HUDEP-2 (cell line): Measurements from ENCODE around the gene GALNT2.

Source experiments
- DNase-seq, 76 experiments: peaks; one replicate each; lab custom pipeline; 2025; ENCODE audit not compliant: unreplicated experiment in 76 of 76; lab: John Stamatoyannopoulos, UW

GALNT2 gene

GRCh38 chr1:230284891-230285290, 217.9 kb downstream of the GALNT2 start:
- DNase-seq, result no peak

GRCh38 chr1:230285351-230285750, 218.3 kb downstream of the GALNT2 start:
- no peak for DNase-seq

GRCh38 chr1:230286166-230286889, 219.3 kb downstream of the GALNT2 start:
- DNase-seq, result no peak

DNA sequence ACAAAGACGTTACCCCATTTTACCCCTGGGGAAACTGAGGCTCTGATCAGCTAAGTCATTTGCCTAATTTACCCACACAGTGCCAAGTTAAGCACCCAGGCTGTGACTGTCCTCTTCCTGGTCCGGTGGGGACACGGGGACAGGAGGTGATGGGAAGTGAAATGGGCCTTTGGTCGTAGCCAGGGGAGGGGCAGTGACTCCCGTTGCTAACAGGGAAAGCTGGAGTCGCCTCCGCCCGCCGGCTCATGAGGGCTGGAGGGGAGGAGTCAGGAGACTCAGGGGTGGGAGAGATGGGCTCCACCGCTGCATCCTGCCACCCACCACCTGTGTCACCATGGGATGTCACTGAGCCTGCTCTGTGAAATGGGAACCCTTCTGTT, 219.8 kb downstream of the GALNT2 start:
- no peak for DNase-seq

DNA sequence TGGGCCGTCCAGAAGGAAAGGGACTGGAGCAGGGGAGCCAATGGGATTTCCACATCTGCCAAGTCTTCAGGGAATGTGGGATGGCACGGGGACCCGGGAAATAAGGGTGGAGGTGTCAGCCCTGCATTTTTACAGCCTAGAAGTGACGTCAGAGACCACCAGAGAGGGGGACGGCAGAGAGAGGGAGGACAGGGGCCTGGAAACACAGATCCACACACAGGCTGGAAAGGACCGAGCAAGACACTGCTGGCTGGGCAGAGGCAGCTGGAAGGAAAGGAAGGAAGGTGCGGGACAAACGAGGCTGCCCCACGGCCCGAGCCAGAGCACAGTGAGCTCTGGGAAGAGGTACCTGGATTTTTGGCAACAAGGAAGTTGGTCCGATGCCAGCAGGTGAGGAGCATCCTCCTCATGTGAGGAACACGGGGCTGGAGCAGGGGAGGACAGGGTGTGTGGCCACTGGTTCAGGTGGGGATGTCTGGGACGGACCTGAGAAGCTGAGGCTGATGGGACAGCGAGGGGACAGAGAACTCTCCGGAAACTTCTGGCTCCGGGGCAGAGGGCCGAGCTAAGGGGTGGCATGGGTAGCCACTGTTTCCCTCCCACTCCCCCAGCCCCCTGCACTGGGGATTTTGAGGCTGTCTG, 220.8 kb downstream of the GALNT2 start:
- no peak for DNase-seq

DNA sequence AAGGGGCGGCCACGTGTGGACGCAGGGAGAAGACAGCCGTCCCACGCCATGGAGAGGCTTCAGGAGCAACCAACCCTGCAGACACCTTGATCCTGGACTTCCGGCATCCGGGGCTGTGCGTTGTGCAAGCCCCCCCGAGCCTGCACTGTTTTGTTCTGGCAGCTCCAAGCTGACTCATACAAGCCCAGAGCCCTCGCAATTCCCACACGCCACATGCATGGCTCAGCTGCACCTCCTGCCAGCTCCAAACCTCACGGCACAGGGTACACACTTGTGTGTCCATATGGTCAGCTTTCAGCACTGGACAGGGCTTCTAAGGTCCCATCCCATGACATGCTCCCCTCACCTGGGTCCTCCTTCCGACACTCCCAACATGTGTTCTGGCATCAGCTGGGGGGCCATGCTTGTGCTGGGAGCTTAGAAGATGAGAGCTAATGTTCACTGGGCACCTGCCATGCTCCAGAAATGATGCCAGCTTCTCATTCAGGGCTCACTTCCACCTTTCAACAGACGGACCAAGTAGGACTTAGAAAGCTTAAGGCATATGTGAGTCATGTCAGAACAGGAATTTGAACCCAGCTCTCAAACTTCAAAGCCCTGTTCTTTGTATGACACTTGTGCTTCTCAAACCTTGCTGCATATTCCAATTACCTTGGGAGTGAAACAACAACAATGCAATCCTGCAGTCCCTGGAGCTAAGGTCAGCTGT, 221.8 kb downstream of the GALNT2 start:
- no peak for DNase-seq

GRCh38 chr1:230289350-230289644, 222.3 kb downstream of the GALNT2 start:
- no peak for DNase-seq

- DNase-seq, result no peak
Measured at GRCh38 chr1:230291731-230292620, 224.9 kb downstream of the GALNT2 start.

DNA sequence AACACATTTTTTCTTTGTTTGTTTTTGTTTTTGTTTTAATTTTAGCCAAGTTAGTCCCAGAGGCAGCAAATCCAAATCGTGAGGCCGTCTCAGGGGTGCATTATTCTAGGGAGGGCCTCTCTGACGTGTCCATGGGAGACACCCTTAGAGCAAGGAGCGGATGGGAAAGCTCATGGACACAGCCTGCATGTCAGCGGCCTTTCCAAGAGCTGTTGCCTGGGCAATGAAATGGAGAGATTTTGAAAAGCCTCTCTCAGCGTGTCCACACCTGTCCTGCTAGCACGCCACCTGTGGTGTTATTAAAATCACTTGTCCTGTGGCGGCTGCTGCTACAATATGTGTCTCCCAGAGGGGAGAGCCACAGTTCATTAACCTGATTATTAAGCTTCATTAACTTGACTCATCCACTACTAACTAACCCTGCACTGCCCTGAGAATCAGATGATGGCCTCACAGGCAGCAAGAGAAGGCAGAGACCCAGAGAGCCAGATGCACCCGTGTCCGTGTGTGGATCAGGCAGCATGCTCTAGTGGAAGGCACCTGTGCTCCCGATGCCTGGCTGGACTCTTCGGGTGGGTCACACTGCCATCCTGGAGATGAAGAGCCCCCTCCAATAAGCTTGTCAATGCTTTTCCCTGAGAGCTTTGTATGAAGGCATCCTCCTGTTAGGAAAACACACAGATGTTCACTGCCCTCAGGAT, 225.8 kb downstream of the GALNT2 start:
- no peak for DNase-seq

- no peak for DNase-seq
Measured at GRCh38 chr1:230293390-230293700, 226.3 kb downstream of the GALNT2 start.

DNA sequence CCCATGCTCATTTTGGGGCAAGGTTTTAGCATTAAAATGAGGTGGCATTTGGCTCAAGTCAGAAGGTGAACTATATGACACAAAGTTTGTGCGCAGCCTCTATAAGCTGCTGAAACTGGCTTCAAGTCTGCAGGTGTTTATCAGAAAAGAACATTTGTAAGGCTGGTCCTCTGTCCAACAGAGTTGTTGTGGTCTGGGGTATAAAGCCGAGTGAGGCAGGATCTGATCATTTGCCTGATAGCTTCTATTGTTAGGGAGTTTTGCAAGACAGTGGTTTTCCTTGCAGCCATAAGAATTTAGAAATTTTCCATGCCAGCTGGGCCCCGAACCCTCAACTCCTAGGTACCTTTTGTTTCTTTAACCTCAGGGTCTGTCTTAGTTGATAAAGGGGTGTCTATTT, 228.3 kb downstream of the GALNT2 start:
- DNase-seq, result no peak

GRCh38 chr1:230299191-230300006, 232.4 kb downstream of the GALNT2 start:
- DNase-seq, result no peak

DNA sequence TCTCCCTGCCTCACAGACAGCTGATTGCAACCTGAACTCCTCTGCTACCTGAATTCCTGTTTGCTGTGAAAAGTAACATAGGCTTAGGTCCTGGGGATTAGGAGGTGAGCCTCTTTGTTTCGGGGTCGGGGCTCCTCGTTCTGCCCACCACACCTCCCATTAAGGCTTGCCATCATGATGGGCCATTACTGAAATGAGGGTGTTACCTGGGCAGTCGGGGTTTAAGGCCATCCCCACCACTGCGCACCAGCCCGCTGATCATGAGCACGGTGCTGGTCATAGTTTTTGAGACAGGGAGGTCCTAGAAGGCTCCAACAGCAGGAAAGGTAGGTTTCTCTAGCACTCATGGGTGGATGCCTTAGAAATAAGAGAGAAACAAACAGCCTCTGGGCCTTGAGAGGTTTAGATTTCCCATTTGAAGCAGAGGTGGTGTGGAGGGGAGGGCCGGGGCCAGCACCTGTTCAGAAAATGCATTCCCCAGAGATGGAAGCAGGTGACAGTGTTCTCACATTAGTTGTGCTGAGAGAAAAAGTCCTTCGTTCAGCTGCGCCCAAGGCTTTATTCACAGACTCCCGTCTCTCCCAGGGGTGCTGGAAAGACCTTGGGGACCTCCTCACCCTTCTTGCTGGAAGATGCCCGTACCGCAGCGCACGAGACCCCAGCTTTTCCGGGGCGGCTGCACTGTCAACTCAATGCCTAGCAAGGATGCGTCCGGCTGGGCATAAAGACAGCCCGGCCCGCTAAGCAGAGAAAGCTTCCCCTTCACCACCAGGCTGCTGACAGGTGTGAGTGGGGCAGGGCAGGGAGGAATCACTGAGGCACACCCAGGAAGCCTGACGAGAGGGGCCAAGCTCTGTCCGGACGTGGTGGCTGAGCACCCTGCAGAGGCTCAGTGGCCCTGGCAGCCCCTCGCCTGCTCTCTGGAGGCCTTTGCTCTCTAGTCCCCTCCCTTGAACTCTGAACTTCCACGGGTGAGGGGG, 233.6 kb downstream of the GALNT2 start:
- no peak for DNase-seq

- DNase-seq, result no peak
Measured at GRCh38 chr1:230301322-230301721, 234.3 kb downstream of the GALNT2 start.

GRCh38 chr1:230301822-230302221, 234.8 kb downstream of the GALNT2 start:
- no peak for DNase-seq

DNA sequence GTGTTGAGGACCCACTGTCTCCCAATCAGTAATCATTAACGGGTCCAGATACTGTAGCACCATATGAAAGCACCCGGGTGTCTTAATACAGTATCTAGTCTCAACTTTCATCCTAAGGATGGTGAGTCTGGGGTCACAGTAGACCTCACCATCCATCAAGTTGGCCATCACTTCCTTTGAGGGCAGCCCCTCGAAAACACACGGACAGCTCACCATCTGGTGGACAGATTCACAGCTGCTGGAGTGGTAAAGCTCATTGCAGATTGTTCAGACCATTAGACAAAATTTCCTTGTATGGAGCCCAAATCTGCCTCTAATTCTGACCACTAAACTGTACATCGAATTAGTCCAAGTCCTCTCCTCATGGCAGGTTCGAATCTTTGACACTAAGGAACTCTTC, 236.0 kb downstream of the GALNT2 start:
- DNase-seq, result peak in 1 of 76 experiments; percentile 1

DNA sequence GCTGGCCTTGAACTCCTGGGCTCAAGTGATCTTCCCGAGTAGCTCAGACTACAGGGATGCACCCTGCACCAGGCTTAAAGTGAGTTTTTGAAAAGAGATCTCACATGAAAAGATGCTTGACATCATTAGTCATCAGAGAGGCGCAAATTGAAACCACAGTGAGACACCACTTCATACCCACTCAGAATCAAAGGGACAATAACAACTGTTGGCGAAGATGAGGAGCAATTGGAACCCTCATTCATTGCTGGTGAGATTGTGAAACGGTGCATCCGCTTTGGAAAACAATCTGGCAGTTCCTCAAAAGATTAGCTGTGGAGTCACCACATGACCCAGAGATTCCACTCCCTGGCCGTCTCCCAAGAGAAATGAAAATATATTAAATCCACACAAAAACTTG, 236.8 kb downstream of the GALNT2 start:
- no peak for DNase-seq

GRCh38 chr1:230306169-230306568, 239.1 kb downstream of the GALNT2 start:
- no peak for DNase-seq

- DNase-seq, result no peak
Measured at GRCh38 chr1:230307213-230307612, 240.2 kb downstream of the GALNT2 start.
